DMS114 treated with DMSO at 0.1 percent for 48 hours (cell line): ENCODE data around the gene CALD1.

Experiments
- DNase-seq: peaks from one replicate; lab custom pipeline; 2025; ENCODE audit not compliant: unreplicated experiment; lab: John Stamatoyannopoulos, UW

Gene CALD1

GRCh38 chr7:134825666-134826065 lies 46.2 kb downstream of the CALD1 start:
- no peak for DNase-seq

- DNase-seq = no peak
Observed at GRCh38 chr7:134826105-134826504, 46.7 kb downstream of the CALD1 start.

GRCh38 chr7:134827436-134827835 lies 48.0 kb downstream of the CALD1 start:
- DNase-seq = no peak

- no peak for DNase-seq
Observed at GRCh38 chr7:134827889-134828288, 48.5 kb downstream of the CALD1 start.

- DNase-seq = no peak
Observed at GRCh38 chr7:134828361-134828760, 48.9 kb downstream of the CALD1 start.

- no peak for DNase-seq
Observed at GRCh38 chr7:134829380-134829986, 50.0 kb downstream of the CALD1 start.

GRCh38 chr7:134831862-134832261 lies 52.4 kb downstream of the CALD1 start:
- peak; percentile 59 for DNase-seq

- no peak for DNase-seq
Observed at GRCh38 chr7:134832367-134832766, 52.9 kb downstream of the CALD1 start.

- no peak for DNase-seq
Observed at GRCh38 chr7:134834689-134835462, 55.4 kb downstream of the CALD1 start.

GRCh38 chr7:134835463-134835823 lies 56.0 kb downstream of the CALD1 start:
- no peak for DNase-seq

- no peak for DNase-seq
Observed at GRCh38 chr7:134836447-134836846, 57.0 kb downstream of the CALD1 start.

- DNase-seq = no peak
Observed at GRCh38 chr7:134839298-134839697, 59.9 kb downstream of the CALD1 start.

GRCh38 chr7:134842062-134842461 lies 62.6 kb downstream of the CALD1 start:
- DNase-seq = no peak

GRCh38 chr7:134842886-134843430 lies 63.5 kb downstream of the CALD1 start:
- no peak for DNase-seq

GRCh38 chr7:134844200-134844599 lies 64.8 kb downstream of the CALD1 start:
- no peak for DNase-seq

GRCh38 chr7:134845461-134845860 lies 66.0 kb downstream of the CALD1 start:
- no peak for DNase-seq

GRCh38 chr7:134847851-134848588 lies 68.6 kb downstream of the CALD1 start:
- DNase-seq = no peak

- no peak for DNase-seq
Observed at GRCh38 chr7:134850066-134850465, 70.6 kb downstream of the CALD1 start.

GRCh38 chr7:134851141-134851540 lies 71.7 kb downstream of the CALD1 start:
- no peak for DNase-seq

GRCh38 chr7:134852625-134853024 lies 73.2 kb downstream of the CALD1 start:
- DNase-seq = no peak

GRCh38 chr7:134854816-134855215 lies 75.4 kb downstream of the CALD1 start:
- no peak for DNase-seq

GRCh38 chr7:134855442-134855841 lies 76.0 kb downstream of the CALD1 start:
- no peak for DNase-seq
